ENCODE measurements around the gene TENT5C.

The TENT5C gene

GRCh38 chr1:117589544-117589943 lies 16.3 kb upstream of the TENT5C start:
- no peak overlapping the region for H3K4me3 ChIP-seq (replicated peaks; ENCODE audit: insufficient read depth, low read length)
- no peak for DNase-seq (ENCODE audit: low read depth in 1 of 2, low spot score in 1 of 2)
- no peak for TF ChIP-seq POLR2AphosphoS5 (IDR thresholded peaks at IDR 0.05; ENCODE audit: low read depth)
- TF ChIP-seq SPI1 (IDR thresholded peaks at IDR 0.05; ENCODE audit: borderline replicate concordance, low read depth), result no peak
- TF ChIP-seq CTCF (IDR thresholded peaks at IDR 0.05; ENCODE audit: insufficient read depth, low read length), result no peak
- TF ChIP-seq GABPA (IDR thresholded peaks at IDR 0.05; ENCODE audit: low read depth), result no peak
- no peak for TF ChIP-seq REST (IDR thresholded peaks at IDR 0.05; ENCODE audit: insufficient replicate concordance, low read depth)
- H3K27me3 ChIP-seq (ENCODE audit: insufficient read depth, poor library complexity, severe bottlenecking), result no peaks in the 10 kb centered on the region
- H3K27ac ChIP-seq (replicated peaks), result no peak overlapping the region

- no peak for TF ChIP-seq CTCF (IDR thresholded peaks at IDR 0.05; ENCODE audit: insufficient read depth, low read length)
- TF ChIP-seq REST (IDR thresholded peaks at IDR 0.05; ENCODE audit: insufficient replicate concordance, low read depth), result no peak
- no peak for TF ChIP-seq POLR2AphosphoS5 (IDR thresholded peaks at IDR 0.05; ENCODE audit: low read depth)
- TF ChIP-seq SPI1 (IDR thresholded peaks at IDR 0.05; ENCODE audit: borderline replicate concordance, low read depth), result no peak
- no peak for TF ChIP-seq GABPA (IDR thresholded peaks at IDR 0.05; ENCODE audit: low read depth)
- DNase-seq (ENCODE audit: low read depth in 1 of 2, low spot score in 1 of 2), result no peak
- Histone ChIP-seq H3K4me3 (replicated peaks; ENCODE audit: insufficient read depth, low read length) (no peak overlapping the region), H3K27me3 (ENCODE audit: insufficient read depth, poor library complexity, severe bottlenecking) (no peaks in the 10 kb centered on the region), H3K27ac (replicated peaks) (no peak overlapping the region)
Observed at GRCh38 chr1:117590273-117590925, 15.4 kb upstream of the TENT5C start.

- Histone ChIP-seq H3K27ac (replicated peaks) (no peak overlapping the region), H3K4me3 (replicated peaks; ENCODE audit: insufficient read depth, low read length) (no peak overlapping the region), H3K27me3 (ENCODE audit: insufficient read depth, poor library complexity, severe bottlenecking) (no peaks in the 10 kb centered on the region)
- DNase-seq (ENCODE audit: low read depth in 1 of 2, low spot score in 1 of 2), result no peak
- no peak for TF ChIP-seq REST (IDR thresholded peaks at IDR 0.05; ENCODE audit: insufficient replicate concordance, low read depth)
- TF ChIP-seq GABPA (IDR thresholded peaks at IDR 0.05; ENCODE audit: low read depth), result no peak
- no peak for TF ChIP-seq SPI1 (IDR thresholded peaks at IDR 0.05; ENCODE audit: borderline replicate concordance, low read depth)
- no peak for TF ChIP-seq CTCF (IDR thresholded peaks at IDR 0.05; ENCODE audit: insufficient read depth, low read length)
- TF ChIP-seq POLR2AphosphoS5 (IDR thresholded peaks at IDR 0.05; ENCODE audit: low read depth), result no peak
Observed at GRCh38 chr1:117591252-117591651, 14.6 kb upstream of the TENT5C start.
